IPS DF 6.9 (cell line): ENCODE data around the gene ALPI.
A peak's percentile ranks its signal among the peaks of the same experiment; 100 is the strongest.

Experiments used
- DNase-seq: peaks from one replicate; pipeline ENCODE4 v3.0.0-alpha.2; 2013; ENCODE audit warnings: low read depth, low spot score
- H3K27ac ChIP-seq: one replicate; pipeline ENCODE4 v1.5.1; 2013; ENCODE audit warnings: low read length, control low read depth
- H3K27me3 ChIP-seq: 2 replicates; pipeline ENCODE4 v1.6.1; 2013; ENCODE audit warnings: mild to moderate bottlenecking, low read length; ENCODE audit not compliant: control insufficient read depth, insufficient read depth
- H3K36me3 ChIP-seq: 2 replicates; pipeline ENCODE4 v1.6.1; 2013; ENCODE audit warnings: low read length; ENCODE audit not compliant: control insufficient read depth, insufficient read depth
- H3K4me1 ChIP-seq: 2 replicates; pipeline ENCODE4 v1.6.1; 2013; ENCODE audit warnings: low read length; ENCODE audit not compliant: control insufficient read depth, insufficient read depth
- H3K4me3 ChIP-seq: 2 replicates; pipeline ENCODE4 v1.5.1; 2013; ENCODE audit warnings: mild to moderate bottlenecking, low read length
- H3K9me3 ChIP-seq: 2 replicates; pipeline ENCODE4 v1.6.1; 2013; ENCODE audit warnings: low read length, inconsistent platforms; ENCODE audit not compliant: control insufficient read depth, insufficient read depth
- WGBS: extraction: QIAGEN DNeasy Blood & Tissue Kit; methylation state at CpG from one replicate; pipeline ENCODE4 v1.1.7; 2013; ENCODE audit warnings: mixed read lengths, missing lambda C conversion rate; ENCODE audit not compliant: insufficient read length, insufficient coverage; 5-methylcytosine and 5-hydroxymethylcytosine counted together

Gene ALPI

DNA sequence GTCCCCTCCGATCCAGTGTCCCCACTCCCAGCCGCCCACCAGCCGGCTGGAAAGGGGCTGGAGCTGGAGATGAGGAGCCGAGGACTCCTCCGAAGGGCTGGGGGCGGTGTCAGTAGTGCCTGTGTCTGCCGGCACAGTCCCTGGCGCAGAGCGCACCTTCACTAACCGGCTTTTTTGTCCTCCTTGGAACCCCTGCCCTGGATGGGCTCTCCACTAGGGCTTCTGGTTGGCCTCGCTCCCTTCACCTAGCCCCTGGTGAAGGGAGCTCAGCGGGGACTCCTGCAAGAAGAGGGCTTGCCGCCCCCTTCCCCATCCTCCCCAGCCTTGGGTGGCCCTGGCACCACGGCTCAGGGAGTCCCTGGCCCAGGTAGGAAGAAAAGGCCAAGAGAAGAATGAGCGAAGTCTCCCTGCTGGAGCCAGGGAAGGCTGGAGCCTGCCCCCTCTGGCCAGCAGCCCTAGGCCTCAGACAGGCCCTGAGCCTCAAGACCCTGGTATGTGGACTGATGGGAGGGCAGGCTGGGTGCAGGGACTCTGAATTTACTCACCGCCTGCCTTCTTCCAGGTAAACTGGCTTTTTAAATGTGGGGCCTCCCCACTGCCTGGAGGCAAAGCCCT lies 32.3 kb downstream of the ALPI start:
- Histone ChIP-seq H3K9me3 (no peaks in the 10 kb centered on the region), H3K4me3 (peak overlapping the region; percentile 39; the same call in 1 of the 2 replicates), H3K4me1 (peaks cover 6% of the 10 kb centered on the region), H3K27me3 (peaks cover 35% of the 10 kb centered on the region), H3K36me3 (no peaks in the 10 kb centered on the region; the same call in 1 of the 2 replicates), H3K27ac (no peak overlapping the region)
- no peak for DNase-seq
- WGBS: no CpG with 5 or more reads among the region's 16 CpGs

DNA sequence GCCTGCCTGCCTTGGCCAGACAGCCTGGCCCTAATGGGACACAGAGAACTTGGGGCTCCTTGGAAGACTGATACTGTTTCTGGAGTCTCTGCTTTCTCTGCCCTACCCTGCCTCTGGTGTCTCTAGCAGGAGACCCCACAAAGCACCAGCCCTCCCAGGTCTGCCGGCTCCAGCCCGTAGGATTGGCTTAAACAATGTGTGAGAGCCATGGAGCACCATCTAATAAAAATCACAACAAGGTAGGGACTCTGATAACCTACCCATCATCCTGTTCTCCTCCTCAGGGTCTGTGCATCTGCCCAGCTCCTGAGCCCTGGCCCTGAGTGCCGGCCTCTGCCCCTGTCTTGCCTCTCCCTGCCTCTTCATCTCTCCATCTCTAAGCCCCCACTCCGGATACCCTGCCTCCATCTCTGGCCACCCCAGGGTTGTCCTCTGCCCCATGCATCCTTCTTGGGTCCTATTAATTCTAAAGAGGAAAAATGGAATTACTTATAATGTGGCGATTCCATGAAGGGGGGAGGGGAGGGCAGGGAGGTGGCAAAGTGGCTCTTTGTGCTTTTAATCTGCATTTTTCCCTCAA lies 32.9 kb downstream of the ALPI start:
- Histone ChIP-seq H3K27ac (no peak overlapping the region), H3K9me3 (no peaks in the 10 kb centered on the region), H3K4me1 (peaks cover 7% of the 10 kb centered on the region), H3K4me3 (no peak overlapping the region), H3K36me3 (no peaks in the 10 kb centered on the region; the same call in 1 of the 2 replicates), H3K27me3 (peaks cover 35% of the 10 kb centered on the region)
- DNase-seq: no peak
- WGBS: no CpG with 5 or more reads among the region's 5 CpGs

DNA sequence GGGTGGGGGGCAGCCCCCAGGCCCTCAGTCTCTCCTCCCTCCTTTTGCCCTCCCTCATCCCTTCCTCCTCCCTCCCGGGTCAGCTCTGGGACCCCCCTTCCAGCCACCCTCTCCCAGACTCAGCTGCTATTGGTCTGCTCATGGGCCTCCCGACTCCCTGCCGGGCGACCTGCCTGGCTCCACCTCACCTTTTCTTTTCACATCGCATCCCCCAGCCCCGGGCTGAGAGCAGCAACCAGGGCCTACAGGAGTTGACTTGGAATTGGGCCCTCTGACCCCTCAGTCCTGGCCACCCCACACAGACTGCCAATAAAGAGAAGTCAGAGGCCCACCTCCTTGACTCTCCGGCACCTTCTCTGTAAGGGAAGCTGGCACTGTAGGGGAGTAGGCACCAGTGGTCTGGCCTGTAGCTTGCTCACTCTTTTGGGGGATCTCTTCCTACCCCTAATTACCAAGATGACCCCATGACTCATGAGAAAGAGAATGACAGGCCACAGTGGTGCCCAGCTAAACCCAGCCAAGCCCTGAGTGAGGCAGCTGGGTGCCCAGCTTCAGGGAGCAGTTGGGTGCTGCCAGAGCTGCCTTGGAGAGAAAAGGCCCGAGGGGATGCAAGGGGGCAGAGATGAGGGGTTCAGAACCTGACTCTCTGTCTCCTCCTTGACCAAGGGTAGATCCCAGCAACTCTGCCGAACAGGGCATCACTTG lies 33.7 kb downstream of the ALPI start:
- no peak overlapping the region for H3K27ac ChIP-seq
- H3K4me1 ChIP-seq: peaks cover 9% of the 10 kb centered on the region
- no peaks in the 10 kb centered on the region; the same call in 1 of the 2 replicates for H3K36me3 ChIP-seq
- no peak overlapping the region for H3K4me3 ChIP-seq
- no CpG with 5 or more reads among the region's 9 CpGs for WGBS
- H3K9me3 ChIP-seq: no peaks in the 10 kb centered on the region
- H3K27me3 ChIP-seq: peaks cover 29% of the 10 kb centered on the region
- no peak for DNase-seq

DNA sequence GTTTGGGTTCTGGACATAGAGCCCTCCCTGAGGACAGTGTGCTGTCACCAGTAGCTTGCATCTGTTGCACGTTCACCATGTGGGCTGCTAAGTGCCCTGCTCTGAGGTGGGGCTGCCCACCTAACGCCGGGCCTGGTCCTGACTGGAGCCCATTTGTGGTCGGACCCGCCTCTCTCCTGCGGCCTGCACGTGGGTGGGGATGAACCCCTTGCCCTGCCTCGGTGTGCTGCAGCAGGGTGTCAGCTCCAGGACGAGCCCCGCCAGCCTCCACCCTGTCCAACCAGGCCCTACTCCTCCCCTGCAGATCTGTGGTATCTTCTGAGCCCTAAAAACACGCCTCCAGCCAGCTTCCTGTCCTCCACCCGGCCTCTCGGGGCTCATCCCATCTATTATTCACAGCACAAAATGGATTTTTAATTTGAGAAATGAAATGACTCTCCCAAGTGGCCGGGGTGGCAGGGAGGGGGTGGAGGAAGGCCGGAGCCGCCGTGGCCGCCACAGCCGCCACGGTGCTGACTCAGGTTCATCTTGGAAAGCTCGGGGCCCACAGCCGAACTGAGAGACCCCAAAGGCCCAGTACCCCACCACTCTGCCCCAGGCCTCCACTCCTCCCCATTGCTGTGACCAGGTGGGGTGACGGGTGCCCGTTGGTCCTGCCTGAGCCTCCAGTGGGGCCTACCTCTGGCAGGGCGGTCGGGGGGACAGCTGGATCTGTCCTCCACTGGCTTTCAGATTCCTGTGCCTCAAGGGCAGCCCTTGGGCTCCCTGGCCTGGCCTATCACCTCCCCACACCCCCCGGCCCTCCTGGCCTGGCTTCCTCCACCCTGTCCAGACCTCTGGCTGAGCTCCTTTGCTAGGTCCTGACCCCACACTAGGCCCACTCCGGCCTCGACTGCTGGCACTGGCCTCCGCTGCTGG lies 34.5 kb downstream of the ALPI start:
- no peak overlapping the region for H3K27ac ChIP-seq
- H3K9me3 ChIP-seq: no peaks in the 10 kb centered on the region
- no peaks in the 10 kb centered on the region; the same call in 1 of the 2 replicates for H3K36me3 ChIP-seq
- H3K4me1 ChIP-seq: peaks cover 9% of the 10 kb centered on the region
- no peak overlapping the region for H3K4me3 ChIP-seq
- no CpG with 5 or more reads among the region's 30 CpGs for WGBS
- no peak for DNase-seq
- peaks cover 21% of the 10 kb centered on the region for H3K27me3 ChIP-seq

DNA sequence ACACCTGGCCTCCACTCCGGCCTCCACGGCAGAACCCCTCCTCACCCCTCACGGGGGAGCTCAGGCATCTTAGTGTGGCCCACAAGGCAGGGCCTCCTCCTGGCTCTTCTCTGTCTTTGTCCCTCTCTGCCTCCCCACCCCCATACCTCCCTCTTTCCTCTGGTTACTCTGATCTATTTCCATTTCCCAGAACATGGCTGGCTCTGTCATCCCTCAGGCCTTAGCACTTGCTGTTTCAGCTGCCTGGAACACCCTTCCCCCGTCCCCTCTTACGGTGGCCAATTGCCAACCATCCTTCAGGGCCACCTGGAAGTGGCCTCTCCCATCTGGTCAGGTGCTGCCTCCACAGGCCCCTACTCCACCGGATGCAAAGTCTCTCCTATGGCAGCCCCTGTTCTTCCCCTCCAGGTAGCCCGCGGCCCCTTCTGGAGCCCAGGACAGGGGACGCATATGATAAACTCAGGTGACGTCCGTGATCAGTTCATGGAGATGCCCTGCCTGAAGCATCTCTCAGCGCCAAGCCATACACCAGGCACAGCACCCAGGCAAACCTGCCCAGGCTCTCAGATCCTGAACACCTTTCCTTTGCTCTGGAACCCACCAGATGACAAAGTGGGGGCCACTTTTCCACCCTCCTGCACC lies 35.3 kb downstream of the ALPI start:
- no peak for DNase-seq
- Histone ChIP-seq H3K27me3 (peaks cover 14% of the 10 kb centered on the region), H3K27ac (no peak overlapping the region), H3K4me3 (no peak overlapping the region), H3K9me3 (no peaks in the 10 kb centered on the region), H3K4me1 (peaks cover 9% of the 10 kb centered on the region), H3K36me3 (no peaks in the 10 kb centered on the region)
- WGBS: no CpG with 5 or more reads among the region's 12 CpGs

DNA sequence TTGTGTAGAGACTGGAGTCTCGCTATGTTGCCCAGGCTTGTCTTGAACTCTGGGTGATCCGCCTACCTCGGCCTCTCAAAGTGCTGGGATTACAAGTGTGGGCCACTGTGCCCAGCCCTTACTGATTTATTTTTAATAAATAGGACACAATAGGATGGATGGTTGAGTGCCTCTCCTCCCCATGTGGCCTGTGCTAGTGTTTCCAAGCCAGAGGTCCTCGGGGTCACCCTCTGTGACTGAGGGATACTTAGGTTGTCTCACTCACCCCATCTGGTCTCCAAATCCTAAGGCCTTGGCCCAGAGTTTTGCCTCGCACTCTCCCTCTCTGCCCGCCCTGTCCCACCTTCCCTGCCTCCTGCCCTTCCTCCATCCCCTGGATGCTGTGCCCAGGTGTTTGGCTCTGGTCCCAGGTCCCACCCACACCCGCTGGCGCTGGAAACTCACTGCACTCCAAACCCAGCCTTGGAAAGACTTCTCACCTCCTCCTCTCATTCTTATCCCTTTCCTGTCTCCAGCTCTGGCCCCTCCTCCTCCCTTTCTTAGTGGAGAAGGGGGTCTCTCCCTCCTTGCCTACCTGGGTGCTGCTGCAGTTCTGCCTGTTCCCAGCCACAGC lies 36.4 kb downstream of the ALPI start:
- Histone ChIP-seq H3K4me1 (peaks cover 11% of the 10 kb centered on the region), H3K9me3 (no peaks in the 10 kb centered on the region), H3K36me3 (no peaks in the 10 kb centered on the region), H3K27ac (no peak overlapping the region), H3K4me3 (no peak overlapping the region), H3K27me3 (peaks cover 3% of the 10 kb centered on the region; the same call in 1 of the 2 replicates)
- no CpG with 5 or more reads among the region's 8 CpGs for WGBS
- no peak for DNase-seq

DNA sequence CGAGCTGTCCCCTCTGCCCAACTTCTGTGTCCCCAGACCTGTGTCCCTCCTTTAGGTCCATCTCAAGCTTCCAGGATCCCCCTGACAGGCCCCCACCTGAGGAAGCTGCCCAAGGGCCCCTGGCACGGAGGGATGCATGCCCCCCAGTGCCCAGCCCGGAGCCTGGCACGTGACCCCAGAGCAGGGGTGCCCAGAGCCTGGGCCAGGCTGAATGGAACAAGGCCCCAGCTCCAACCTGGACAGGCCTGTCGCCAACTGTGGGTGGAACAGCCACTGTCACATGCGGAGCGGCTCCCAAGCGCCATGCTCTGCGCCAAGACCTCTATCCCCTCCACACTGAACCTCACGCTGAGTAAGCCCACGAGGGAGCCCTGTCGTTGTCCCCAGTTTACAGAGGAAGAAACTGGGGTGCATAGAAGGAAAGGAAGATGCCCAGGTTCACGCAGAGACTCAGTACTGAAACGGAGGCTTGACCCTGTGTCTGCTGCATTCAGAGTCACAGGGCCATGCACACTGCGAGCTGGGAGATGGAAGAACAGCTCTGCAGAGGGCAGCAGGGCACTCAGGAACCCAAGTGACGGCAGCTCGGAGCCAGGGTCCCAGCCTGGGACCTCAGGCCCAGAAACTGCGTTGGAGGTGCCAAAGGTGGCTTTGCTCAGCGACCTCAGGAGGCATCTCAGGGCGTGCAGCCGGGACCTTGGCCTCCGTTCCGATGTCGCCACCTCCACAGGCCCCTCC lies 37.2 kb downstream of the ALPI start:
- Histone ChIP-seq H3K27ac (no peak overlapping the region), H3K27me3 (peaks cover under 1% of the 10 kb centered on the region; the same call in 1 of the 2 replicates), H3K9me3 (no peaks in the 10 kb centered on the region), H3K36me3 (no peaks in the 10 kb centered on the region), H3K4me1 (peaks cover 11% of the 10 kb centered on the region), H3K4me3 (no peak overlapping the region)
- DNase-seq: no peak
- WGBS: no CpG with 5 or more reads among the region's 24 CpGs

DNA sequence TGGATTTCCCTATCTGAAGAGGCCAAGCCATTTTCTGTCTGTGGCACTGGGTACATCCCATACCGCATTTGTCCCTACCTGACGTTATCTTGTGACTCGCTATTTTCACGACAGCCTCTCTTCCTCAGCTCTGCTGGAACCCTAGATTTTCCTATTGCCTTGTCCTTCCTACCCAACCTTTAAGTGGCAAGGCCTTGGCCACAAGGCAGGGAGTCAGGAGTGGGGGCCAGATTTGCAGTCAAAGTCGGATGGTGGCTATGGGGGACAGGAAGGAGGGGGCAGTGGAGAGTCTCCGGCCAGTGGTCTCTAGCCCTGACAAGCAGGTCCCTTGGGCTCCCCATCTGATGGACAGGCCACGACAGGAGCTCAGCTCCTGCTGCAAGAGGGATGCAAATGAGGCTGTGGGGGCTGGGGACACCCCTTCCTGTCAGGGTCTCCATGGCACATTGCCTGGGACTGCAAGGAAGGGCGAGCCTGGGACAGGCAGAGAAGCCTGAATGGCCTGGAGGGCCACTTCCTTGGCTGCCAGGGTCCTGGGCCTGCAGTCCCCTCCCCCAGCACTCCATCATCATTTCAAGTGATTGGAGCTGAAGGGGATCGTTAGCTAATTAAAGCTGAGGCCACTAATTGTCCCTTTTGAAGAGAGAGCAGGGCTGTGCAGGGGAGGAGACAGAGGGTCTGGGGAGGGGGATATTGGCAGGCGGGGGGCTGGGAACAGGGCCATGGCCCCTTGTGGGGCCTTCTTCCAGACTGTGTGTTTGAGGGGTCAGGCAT lies 37.9 kb downstream of the ALPI start:
- Histone ChIP-seq H3K9me3 (no peaks in the 10 kb centered on the region), H3K27me3 (no peaks in the 10 kb centered on the region), H3K36me3 (no peaks in the 10 kb centered on the region), H3K4me3 (no peak overlapping the region), H3K4me1 (peaks cover 11% of the 10 kb centered on the region), H3K27ac (no peak overlapping the region)
- no peak for DNase-seq
- WGBS: no CpG with 5 or more reads among the region's 10 CpGs

DNA sequence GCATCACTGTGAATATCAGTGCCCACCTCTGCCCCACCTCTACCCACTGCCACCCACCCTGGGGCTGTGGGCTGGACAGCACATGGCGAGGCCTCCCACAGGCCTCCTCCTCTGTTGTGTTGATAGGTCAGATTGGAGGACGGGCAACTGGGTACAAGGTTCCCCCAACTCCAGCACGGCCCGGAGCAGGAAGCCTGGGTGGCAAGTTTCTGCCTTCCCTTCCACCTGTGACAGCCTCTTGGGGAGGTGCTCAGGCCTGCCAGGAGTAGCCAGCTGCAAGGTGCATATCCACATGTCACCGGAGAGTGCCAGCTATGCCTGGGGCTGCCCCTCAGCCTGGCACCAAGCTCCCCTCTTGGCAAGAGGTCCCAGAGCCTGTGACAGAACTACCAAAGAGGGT lies 38.6 kb downstream of the ALPI start:
- no peak for DNase-seq
- Histone ChIP-seq H3K4me1 (peaks cover 9% of the 10 kb centered on the region), H3K4me3 (no peak overlapping the region), H3K27ac (no peak overlapping the region), H3K36me3 (no peaks in the 10 kb centered on the region), H3K27me3 (no peaks in the 10 kb centered on the region), H3K9me3 (no peaks in the 10 kb centered on the region)
- WGBS: no CpG with 5 or more reads among the region's 5 CpGs
